Stimulated activated CD4-positive, alpha-beta T cell treated with anti-CD3 and anti-CD28 coated beads, Interleukin-2, amount 100 ng/mL, for 4 hours (primary cell): Measurements from ENCODE around the gene KMT5B.
A peak's percentile ranks its signal among the peaks of the same experiment; 100 is the strongest.

Experiments used
- DNase-seq: peaks from one replicate; pipeline ENCODE4 v3.0.0-alpha.2; 2020; ENCODE audit warnings: low read depth

Gene KMT5B

DNA sequence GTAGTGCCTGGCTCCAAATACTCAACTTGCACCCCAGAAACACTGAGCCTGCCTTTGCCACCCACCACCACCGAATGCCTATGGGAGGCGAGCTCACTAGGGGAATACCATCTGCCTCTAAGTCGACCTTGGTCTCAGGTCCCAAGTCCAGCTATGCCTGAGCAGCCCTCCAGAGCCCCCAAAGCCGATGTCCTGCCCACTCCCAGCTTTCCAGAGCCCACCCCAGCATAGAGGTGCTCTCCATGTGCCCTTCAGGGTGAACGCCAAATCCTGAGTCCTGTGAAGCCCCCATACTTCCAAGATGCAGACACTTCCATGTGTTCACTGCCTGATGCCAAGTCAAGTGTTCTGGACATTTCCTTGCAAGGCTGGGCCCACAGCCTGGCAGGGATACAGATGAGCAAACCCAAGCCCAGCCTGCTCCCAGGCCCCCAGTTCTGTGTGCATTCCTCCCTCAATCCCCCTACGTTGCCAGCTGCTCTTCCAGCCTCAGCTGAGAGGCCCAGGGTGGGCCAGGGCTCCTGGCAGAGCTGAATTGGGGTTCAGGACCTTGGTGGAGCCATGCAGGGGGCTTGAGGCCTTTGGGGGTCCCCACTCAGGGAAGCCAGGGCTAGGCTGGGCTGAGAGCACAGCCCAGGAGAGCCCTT, 2.6 kb upstream of the KMT5B start:
- DNase-seq = no peak

DNA sequence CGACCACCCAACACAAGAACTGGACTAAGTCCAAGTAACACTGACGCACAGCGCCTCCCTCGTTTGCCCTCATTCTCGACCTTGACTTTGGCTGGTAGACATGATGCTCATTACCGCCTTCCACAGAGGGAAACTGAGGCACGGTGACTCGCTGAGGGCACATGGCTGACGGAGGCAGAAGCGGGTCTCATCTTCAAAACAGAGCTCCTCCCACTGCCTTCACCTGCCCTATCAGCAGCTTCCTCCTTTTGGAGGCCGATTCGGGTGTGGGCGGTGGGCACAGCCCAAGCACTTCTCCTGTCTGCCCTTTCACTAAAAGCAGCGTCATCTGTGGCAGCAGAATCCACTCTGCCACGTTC, 2.0 kb upstream of the KMT5B start:
- peak; percentile 42 for DNase-seq

DNA sequence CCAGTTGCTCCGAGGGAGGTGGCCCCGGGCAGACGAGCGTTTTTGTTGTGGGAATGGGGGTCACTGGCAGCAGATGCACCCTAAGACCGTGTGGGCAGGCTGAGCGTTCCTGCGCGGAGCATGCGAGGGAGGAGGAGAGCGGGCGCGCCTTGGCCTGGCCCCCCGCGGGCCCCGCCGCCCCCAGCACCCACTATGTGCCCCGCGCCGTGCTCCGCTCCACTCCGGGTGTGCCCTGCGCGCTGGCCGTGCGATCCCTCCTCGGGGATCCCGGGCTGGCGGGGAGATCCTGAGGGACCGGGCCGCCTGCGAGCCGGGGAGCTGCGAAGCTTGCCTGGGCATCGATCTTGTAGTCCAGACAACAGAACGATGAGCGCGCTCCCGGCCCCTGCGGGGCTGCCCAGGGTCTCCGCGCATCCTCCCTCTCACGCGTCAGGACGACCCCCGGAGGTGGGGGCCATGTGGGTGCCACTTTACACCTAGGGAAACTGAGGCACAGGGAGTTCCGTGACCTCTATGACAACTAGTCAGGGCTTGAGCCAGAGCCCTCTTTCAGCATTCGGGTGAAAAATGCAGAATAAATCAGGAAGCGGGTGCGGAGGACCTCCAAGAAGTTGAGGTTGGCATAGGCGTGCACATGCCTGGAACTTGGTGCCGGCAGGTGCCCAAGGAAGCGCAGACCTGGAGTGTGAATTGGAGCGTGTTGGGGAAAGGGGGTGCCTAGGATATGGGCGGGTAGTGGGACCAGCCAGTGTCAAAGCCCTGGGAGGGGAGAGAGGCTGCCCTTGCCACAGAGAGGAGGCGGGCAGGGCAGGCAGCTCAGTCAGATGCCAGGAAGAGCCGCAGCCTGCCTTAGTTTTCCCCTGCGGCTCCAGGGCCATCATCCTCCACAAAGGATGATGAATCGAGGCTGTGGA, 1.3 kb upstream of the KMT5B start:
- no peak for DNase-seq

DNA sequence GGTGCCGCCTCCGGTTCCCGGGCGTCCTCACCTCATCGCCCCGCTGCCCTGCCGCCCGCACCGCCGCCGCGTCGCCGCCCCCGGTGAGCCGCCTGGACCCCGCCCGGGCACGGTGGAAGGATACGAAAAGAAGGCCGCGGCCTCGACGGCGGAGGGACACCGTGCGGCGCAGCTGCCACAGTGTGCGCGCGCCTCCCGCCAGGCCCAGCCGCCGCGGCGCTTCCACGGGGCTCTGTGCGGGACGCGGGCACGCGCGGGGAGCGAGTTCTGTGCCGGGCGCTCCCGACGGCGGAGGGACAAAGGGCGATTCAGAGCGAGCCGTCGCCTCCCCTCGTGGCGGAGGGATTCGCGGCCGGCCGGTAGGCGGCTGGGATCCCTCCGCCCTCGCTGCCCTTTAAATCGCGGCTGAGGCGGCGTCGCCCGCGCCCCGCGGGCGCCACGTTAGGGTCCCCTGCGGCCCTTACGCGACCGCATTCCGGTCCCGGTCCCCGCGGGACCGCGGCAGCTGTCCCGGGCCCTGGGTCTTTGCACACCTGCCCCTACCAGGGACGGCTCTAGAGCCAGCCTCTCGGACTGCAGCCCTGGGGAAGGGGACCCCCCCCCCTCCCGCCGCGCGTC, 568 bp upstream of the KMT5B start:
- DNase-seq = peak; percentile 70

DNA sequence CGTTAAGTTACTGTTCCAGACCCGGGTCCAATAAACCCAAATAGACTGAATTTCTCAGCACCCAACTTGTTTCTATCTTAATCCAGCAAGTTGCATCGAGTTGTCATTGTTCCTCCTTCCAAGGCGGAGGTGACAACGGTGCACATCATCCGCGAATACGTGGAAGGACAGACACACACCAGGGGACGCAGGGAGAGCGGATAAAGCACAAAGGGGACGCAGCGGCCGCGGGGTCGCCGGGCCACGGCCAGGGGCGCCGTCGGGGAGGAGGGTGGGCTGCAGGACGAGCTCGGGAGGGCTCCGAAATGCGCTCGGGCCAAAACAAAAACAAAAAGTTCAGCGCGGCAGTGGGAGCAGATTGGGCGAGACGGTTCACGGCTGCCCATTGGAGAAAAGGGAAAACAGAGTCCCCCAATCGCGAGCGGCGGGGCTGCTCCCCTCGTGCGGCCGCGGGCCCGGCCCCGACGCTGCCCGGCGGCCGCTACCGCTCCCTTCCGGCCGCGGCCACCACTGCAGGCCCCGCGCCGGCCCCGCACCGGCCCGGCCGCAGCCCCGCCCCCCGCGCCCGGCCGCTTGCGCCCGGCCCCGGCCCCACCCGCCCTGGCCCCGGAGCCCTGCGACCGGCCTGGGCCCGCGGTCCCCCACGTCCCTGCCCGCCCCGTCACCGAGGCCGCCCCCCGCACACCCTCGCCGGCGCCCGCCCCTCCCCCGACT, 518 bp downstream of the KMT5B start:
- no peak for DNase-seq

DNA sequence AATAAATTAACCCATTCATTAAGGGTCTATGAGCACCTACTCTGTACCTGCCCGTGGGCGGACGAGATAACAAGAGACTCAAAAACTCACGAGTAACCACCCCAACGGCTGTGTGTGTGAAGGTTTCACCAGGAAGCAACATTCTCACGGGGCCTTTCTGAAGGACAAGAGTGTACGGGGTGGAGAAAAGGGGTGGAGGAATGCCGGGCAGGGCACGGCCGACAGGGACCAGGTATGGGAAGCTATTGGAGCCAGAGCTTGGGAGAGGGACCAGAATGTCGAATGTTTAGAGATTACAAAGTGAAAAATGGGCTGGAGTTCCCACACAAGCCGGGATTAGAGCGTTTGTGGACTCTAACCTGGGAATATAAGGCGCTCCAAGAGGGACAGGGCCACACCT, 1.6 kb downstream of the KMT5B start:
- DNase-seq = no peak

DNA sequence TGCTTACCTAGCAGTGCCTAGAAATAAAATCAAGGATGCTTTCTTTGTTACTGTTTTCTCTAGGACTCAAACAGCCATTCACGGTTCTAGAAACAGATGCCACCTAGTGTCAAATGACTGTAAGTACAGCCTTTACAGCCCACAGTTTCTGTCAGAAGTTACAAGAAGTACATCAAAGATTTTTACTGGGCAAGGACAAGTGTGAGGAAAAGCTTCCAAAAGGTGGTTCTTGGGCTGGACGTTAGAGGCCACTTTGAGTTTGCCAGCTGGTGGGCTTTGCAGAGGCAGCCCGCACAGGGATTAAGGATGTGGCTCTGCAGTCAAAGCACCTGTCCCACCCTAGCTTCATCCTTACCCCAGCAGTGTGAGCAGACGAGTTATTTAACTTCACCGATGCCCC, 6.9 kb downstream of the KMT5B start:
- no peak for DNase-seq

DNA sequence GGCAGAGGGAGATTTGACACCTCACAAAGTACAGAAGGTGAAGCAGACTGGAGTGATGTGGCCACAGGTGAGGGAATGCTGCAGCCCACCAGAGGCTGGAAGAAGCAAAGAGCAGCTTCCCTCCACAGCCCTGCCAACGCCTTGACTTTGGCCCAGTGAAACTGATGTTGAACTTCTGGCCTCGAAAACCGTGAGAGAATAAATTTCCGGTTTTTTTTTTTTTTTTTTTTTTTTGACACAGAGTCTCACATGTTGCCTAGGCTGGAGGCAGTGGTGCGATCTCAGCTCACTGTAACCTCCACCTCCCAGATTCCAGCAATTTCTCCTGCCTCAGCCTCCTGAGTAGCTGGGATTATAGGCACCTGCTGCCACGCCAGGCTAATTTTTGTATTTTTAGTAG, 8.7 kb downstream of the KMT5B start:
- no peak for DNase-seq

DNA sequence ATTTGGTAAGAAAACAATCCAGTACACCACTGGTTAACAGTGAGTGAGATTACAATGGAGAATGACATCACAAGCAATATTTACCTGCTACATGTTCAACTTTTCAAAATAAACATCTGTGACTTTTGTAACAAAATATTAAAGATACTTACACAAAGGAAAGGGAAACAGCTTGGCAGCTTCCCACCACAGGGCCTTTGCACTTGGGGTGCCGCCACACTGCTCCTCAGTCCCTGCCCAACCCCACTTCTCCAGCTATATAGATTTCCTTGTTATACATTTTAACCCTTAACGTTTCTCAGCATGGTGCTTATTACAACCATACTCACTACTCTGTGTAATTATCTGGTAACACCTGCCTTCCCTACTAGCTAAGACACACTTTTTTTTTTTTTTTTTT, 10.9 kb downstream of the KMT5B start:
- DNase-seq = no peak

DNA sequence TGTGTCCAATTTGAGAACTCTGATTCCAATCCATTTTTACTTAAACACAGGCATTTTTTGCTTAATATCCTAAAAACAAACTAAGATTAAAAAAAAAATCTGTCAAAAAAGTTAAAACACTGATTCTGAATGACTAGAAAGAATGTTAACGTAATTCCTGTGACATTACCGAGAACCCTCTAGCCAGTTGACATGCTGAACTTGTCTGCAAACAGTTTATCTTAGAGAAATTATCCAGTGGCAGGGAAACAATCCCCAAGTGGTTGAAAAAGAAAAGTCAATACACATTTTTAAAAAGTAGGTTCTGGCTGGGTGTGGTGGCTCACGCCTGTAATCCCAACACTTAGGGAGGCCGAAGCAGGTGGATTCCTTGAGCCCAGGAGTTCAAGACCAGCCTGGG, 11.6 kb downstream of the KMT5B start:
- no peak for DNase-seq

DNA sequence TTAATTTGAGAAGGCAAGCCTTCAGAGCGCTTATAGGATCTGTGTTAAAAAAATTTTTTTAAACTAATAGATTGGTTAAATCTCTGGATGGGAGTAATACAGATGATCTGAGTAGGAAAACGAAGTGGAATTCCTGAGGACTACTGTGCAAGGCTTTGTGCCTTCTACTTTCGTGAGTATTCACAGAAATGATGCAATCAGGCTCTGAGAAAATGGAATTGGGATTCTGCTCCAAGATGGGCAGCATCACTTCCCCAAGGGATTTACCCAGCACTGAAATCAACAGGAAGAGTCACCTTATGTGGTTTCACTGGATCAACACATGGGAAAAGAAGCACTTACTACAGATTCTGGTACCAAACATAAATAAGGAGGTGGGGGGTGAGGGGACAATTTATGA, 12.5 kb downstream of the KMT5B start:
- DNase-seq = no peak

DNA sequence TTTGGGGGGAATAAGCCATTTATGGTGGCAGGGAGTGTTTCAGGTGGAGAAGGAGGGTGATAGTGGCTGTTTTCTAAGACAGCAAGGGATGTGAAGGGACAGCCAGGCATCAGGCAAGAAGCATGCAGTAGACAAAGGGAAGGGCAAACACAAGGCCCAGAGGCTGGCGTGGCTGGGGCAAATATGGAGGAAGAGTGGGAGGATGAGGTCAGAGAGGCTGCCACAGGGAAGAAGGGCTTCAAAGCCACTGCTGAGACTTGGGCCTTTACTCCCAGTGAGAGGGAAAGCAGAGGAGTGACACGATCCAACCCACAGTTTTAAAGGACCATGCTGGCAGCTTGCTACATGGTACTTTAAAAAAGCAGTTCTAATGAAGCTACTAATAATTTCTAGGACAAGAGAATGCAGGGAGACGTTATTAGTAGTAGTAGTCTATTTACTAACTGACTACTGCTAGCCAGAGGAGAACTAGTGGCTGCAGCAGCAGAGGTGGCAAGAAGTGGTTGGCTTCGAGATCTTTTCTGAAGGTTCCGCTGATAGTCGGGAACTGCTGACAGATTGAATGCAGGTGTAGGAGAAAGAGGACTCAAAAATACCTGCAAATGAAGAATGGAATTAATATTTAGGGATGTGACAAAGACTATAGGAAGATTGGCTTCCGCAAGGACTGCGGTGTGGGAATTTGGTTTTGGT, 13.7 kb downstream of the KMT5B start:
- DNase-seq = no peak

DNA sequence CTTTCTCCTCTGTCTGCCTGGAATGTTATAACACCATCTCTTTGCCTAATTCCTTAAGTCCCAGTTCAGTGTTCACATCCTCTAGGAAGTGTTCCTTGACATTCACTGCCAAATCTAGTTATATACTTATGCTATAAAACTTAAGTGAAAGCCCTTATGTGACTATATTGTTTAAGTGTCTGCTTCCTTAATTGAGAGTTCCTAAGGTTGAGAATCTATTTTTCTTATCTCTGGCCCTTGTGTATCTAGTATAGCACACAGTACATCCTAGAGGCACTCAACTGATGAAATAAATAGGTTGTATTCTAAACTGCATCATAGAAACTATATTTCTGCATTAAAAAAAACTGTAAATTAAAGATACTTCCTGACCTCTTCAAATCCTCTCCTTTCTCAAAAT, 16.9 kb downstream of the KMT5B start:
- DNase-seq = no peak

DNA sequence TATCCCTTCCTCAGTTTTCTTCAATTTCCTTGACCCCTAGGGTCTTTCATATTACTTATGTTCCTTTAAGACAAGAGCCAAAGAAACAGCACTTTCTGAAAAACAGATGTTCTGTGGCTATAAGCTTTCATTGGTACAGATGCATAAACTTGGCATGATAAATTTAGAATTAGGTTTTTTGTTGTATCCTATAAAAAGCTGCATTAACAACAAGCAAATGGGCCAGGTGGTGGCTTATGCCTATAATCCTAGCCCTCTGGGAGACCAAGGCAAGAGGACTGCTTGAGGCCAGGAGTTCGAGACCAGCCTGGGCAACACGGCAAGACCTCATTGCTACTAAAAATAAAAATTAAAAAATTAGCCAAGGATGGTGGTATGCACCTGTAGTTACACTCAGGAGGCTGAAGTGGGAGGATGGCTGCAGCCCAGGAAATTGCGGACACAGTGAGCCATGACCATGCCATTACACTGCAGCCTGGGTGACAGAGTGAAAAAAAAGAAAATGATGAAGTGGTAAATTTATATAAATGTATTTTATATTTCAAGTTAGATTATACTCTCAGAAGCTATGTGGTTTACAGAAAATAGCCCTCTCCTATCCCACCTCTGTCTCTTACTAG, 18.3 kb downstream of the KMT5B start:
- DNase-seq = no peak

DNA sequence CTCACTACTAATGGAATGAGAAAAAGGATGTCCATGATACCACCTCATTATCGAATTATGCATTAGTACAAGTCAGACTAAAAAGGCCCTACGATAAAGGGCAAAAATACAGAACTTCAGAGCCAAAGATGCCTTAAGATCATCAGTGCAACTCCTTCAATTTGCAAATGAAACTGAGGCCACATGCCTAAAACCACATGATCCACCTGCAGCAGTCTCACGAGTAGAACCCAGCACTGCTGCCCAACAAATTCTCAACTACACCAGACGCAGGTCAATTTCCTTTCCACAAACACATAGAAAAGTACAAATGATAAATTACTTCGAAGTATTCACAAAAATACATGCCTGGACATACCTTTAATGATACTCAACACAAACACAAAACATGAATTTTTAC, 20.1 kb downstream of the KMT5B start:
- DNase-seq = no peak

DNA sequence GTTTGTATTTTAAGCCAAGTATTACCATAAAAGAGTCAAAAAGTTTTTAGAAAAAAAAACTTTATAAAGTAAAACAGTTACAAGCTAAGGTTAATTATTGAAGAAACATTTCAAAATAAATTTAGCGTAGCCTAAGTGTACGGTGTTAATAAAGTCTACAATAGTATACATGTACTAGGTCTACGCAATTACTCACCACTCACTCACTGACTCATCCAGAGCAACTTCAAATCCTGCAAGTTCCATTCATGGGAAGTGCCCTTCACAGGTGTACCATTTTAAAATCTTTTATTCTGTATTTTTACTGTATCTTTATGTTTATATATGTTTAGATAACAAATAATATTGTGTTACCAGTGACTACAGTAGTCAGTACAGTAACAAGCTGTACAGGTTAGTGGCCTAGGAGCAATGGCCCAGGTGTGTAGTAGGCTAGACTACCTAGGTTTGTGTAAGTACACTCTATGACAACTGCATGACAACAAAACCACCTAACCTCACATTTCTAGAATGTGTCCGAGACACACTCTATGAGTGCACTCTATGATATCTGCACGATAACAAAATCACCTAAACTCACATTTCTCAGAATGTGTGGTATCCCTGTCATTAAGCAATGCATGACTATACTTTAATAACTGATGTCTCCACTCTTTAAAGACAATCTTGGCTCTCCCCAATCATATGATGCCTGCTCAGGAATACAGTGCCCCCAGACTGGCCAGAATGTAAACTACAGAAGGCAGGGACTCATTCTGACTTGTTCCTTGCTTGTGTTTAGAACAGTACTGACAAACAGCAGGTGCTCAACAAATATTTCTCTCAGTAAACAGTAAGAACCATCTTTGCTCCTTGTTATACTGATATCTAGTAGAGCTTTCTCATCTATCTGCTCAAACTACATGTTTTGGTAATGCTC, 21.2 kb downstream of the KMT5B start:
- DNase-seq = no peak

DNA sequence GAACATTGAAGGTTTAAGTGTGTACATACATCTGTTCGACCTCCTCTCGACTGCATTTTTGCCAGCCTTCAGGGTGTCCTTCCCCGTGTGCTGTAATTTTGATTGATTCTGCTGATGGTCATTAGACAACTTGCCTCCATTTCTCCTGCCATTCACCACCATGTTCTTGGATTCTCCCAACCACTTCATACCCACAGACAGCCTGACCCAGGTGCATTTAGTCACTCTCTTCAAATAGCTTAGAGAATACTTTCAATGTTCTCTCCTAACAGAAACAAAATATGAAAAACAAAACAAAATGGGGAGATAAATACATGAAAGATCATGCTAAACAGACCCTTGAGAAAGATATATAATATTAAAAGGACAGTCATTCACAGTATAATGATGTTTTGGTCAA, 23.2 kb downstream of the KMT5B start:
- DNase-seq = no peak

DNA sequence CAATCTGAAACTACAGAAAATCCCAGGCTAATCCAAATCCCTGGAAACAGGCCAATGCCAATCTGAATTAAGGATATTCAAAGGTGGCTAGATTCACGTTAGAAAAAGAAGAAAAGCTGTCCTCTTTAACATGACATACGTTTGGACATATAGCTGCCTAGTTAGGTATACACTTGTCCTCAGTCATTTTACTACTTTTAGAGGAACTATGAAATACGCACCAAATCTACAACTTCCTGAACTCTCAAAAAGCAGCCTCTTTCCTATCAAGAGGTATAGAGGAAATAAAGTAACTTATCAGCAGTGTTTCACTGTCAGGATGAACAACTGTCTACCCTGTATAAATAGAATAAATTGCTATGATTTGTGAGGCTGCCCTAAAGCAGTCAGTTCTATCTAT, 24.0 kb downstream of the KMT5B start:
- no peak for DNase-seq

DNA sequence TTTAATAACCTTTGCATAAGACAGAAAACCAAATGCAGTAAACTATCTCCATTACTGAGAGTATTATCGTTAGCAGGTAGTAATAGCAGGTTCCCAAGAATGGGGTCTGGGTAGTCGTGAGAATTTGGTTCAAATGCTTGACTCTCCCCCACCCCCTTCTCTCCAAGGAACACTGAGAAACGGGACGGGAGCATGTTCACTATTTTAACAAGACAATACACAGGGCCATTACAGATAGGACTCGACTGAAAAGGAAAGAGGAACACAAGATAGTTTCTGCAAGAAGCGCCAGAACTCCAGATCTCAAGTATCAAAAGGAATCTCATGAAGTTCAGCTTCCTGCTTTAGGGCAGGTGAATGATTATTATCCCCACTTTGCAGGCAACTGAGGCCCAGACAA, 27.0 kb downstream of the KMT5B start:
- DNase-seq = no peak

DNA sequence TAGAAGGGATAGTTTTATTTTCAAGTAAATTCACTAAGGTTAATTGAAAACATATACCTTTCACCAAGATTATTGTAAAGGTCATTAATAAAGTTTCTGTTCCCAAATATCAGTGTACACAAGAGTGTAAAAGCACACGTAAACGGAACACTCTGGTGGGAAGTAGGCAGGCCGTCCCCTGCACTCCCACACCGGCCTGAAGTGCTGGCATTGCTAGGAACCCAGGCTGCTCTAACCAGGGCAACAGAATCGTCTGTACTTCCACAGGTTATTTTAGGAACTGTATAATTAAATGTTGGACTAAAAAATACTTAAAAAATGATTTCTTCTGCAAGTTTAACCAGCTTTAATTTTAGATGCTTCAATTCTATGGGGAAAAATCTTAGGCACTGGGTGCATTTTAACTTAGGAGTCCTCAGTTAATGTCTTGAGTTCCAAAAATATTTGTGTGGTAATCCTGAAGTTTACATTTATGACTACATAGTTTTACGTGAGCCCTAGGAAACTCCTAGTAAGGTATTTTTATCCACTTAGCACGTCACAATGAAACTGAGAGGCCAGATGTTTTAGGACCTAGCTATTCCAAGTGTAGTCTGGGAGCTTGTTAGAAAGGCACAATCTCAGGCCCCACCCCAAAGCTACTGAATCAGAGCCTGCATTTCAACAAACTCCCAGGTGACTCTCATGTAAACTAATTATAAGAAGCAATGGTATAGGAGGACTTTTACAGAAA, 31.2 kb downstream of the KMT5B start:
- no peak for DNase-seq
